WTC11 (cell line): ENCODE data around the gene COL18A1. TPM values are rescaled to one million over a fixed set of nuclear protein-coding genes. Genes with fewer than 3 reads are reported as not detected.

Source experiments
- ATAC-seq: fragments of 200-7000 bp; cut with Tn5 transposase; 2 replicates; pipeline ENCODE4 v1.10.0; 2021; ENCODE audit warnings: mild to moderate bottlenecking, moderate library complexity
- CTCF ChIA-PET: fragments of 300-600 bp; sonication (Branson Sonifier 250); formaldehyde crosslinking; loops from one replicate; lab custom pipeline; 2021; ENCODE audit warnings: antibody characterized with exemption; lab: Charles Lee
- POLR2A ChIA-PET: fragments of 350-600 bp; sonication (Branson Sonifier 250); formaldehyde crosslinking; loops from one replicate; lab custom pipeline; 2021; ENCODE audit warnings: antibody characterized with exemption; lab: Charles Lee
- DNase-seq: peaks from one replicate; pipeline ENCODE4 v3.0.0; 2021; ENCODE audit warnings: low spot score
- H3K27ac Mint-ChIP-seq: 2 replicates; pipeline ENCODE4 v1.8.0; 2021; ENCODE audit warnings: mixed read lengths
- H3K27me3 Mint-ChIP-seq: 2 replicates; pipeline ENCODE4 v1.8.0; 2021; ENCODE audit warnings: low read depth, mild to moderate bottlenecking, moderate library complexity, mixed read lengths
- H3K36me3 Mint-ChIP-seq: 2 replicates; pipeline ENCODE4 v1.8.0; 2021; ENCODE audit warnings: mixed read lengths
- H3K4me1 Mint-ChIP-seq: 2 replicates; pipeline ENCODE4 v1.8.0; 2022; ENCODE audit warnings: mixed read lengths
- H3K4me3 Mint-ChIP-seq: 2 replicates; pipeline ENCODE4 v1.8.0; 2021; ENCODE audit warnings: mild to moderate bottlenecking, moderate library complexity, mixed read lengths
- H3K9me3 Mint-ChIP-seq: 2 replicates; pipeline ENCODE4 v1.8.0; 2021; ENCODE audit warnings: mixed read lengths
- ATF1 ChIP-seq: sonication (generic); formaldehyde crosslinking; IDR thresholded peaks from 2 replicates; pipeline ENCODE4 v1.8.1; 2023; ENCODE audit warnings: mild to moderate bottlenecking, moderate library complexity, missing genetic modification reagents
- EMX1 ChIP-seq: fragments of 250-450 bp; sonication (Bioruptor Pico); IDR thresholded peaks from 2 replicates; pipeline ENCODE4 v1.8.0; 2021; ENCODE audit warnings: mild to moderate bottlenecking
- FOXP1 ChIP-seq: sonication (generic); formaldehyde crosslinking; IDR thresholded peaks from 2 replicates; pipeline ENCODE4 v1.8.0; 2022; ENCODE audit warnings: missing genetic modification reagents, mild to moderate bottlenecking, moderate library complexity, borderline replicate concordance
- GTF2I ChIP-seq: fragments of 250-450 bp; sonication (Bioruptor Pico); conservative IDR thresholded peaks from 2 replicates; pipeline ENCODE4 v1.4.0; 2021; ENCODE audit warnings: mild to moderate bottlenecking
- HMGA2 ChIP-seq: fragments of 250-450 bp; sonication (Bioruptor Pico); IDR thresholded peaks from 2 replicates; pipeline ENCODE4 v1.4.0; 2021; ENCODE audit warnings: mild to moderate bottlenecking, moderate library complexity
- NFE2L1 ChIP-seq: sonication (generic); formaldehyde crosslinking; IDR thresholded peaks from 2 replicates; pipeline ENCODE4 v1.8.1; 2023; ENCODE audit warnings: missing genetic modification reagents
- NFYB ChIP-seq: sonication (generic); formaldehyde crosslinking; conservative IDR thresholded peaks from 2 replicates; pipeline ENCODE4 v1.8.0; 2022; ENCODE audit warnings: low read depth, missing genetic modification reagents
- NR1H2 ChIP-seq: sonication (generic); formaldehyde crosslinking; IDR thresholded peaks from 2 replicates; pipeline ENCODE4 v1.9.0; 2021; ENCODE audit warnings: mild to moderate bottlenecking, moderate library complexity, missing genetic modification reagents
- OVOL2 ChIP-seq: fragments of 250-450 bp; sonication (Bioruptor Pico); IDR thresholded peaks from 2 replicates; pipeline ENCODE4 v1.9.0; 2021; ENCODE audit warnings: mild to moderate bottlenecking, borderline replicate concordance
- SMAD4 ChIP-seq: sonication (generic); formaldehyde crosslinking; IDR thresholded peaks from 2 replicates; pipeline ENCODE4 v1.8.0; 2022; ENCODE audit warnings: mild to moderate bottlenecking, missing genetic modification reagents
- SP1 ChIP-seq: sonication (generic); formaldehyde crosslinking; conservative IDR thresholded peaks from 2 replicates; pipeline ENCODE4 v1.8.1; 2022; ENCODE audit warnings: missing genetic modification reagents
- USF2 ChIP-seq: sonication (generic); formaldehyde crosslinking; IDR thresholded peaks from 2 replicates; pipeline ENCODE4 v1.8.1; 2023; ENCODE audit warnings: mild to moderate bottlenecking, missing genetic modification reagents, moderate library complexity
- ZBTB21 ChIP-seq: sonication (generic); formaldehyde crosslinking; IDR thresholded peaks from 2 replicates; pipeline ENCODE4 v1.8.1; 2023; ENCODE audit warnings: mild to moderate bottlenecking, missing genetic modification reagents, borderline replicate concordance
- ZBTB43 ChIP-seq: sonication (generic); formaldehyde crosslinking; IDR thresholded peaks from 2 replicates; pipeline ENCODE4 v1.8.1; 2023; ENCODE audit warnings: mild to moderate bottlenecking, missing genetic modification reagents
- ZNF121 ChIP-seq: sonication (generic); formaldehyde crosslinking; IDR thresholded peaks from 2 replicates; pipeline ENCODE4 v1.8.0; 2023; ENCODE audit warnings: missing genetic modification reagents
- ZNF512 ChIP-seq: sonication (generic); formaldehyde crosslinking; IDR thresholded peaks from 2 replicates; pipeline ENCODE4 v1.8.1; 2022; ENCODE audit warnings: missing genetic modification reagents, borderline replicate concordance
- ZSCAN18 ChIP-seq: fragments of 250-450 bp; sonication (Bioruptor Pico); IDR thresholded peaks from 2 replicates; pipeline ENCODE4 v2.1.2; 2022; ENCODE audit warnings: mild to moderate bottlenecking, moderate library complexity
- total RNA-seq: library from RNA; stranded (reverse); gene quantifications from 3 replicates; pipeline ENCODE4 v1.2.3, GENCODE V29; 2021
- TF ChIP-seq, protein P1 (sequence below): sonication (generic); formaldehyde crosslinking; IDR thresholded peaks from 2 replicates; pipeline ENCODE4 v1.8.1; 2023; ENCODE audit warnings: mild to moderate bottlenecking, missing genetic modification reagents
- TF ChIP-seq, protein P2 (sequence below): sonication (generic); formaldehyde crosslinking; conservative IDR thresholded peaks from 2 replicates; pipeline ENCODE4 v1.8.1; 2022; ENCODE audit warnings: mild to moderate bottlenecking, missing genetic modification reagents
- TF ChIP-seq, protein P3 (sequence below): sonication (generic); formaldehyde crosslinking; IDR thresholded peaks from 2 replicates; pipeline ENCODE4 v1.8.0; 2022; ENCODE audit warnings: mild to moderate bottlenecking, missing genetic modification reagents

COL18A1 gene
- total RNA-seq, 1 experiment from 2014 or later = 231 TPM

DNA sequence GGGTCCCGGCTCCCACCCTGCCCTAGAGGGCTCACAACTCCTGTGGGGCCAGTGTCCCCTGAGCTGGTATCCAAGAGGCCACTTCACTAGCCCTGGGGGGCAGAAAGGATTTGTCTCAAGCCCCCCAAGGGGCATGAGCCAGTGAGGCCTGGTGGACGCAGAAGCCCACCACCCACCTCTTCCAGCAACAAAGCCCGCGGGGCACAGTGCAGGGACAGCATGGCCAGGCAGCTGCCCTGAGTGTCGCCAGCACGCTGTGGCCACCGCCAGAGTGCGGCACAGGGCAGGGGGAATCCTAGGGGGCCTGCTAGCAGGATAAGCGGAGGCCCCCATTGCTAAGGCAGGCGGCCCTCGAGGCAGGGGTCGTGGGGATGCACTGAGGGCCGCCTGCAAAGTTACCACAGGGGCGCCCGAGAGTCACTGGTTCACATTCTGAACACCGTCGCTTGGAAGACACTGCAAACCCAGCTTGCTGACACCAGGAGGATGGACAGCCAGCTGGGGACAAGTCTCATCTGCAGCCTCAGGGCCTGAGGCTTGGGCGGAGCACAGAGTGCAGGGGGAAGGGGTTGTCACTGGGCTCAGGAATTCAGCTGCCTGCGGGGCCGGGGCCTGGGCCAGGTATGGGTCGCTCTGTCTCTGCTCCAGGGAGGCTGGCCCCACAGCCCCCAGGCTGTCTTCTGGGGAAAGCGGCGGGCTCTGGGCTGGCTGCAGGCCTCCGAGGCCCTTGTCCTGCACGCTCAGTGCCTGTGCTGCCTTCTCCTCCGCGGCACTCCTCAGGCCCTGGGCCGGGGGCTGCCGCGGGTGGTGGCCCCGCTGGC is 110.5 kb downstream of the COL18A1 start:
- Mint-ChIP-seq H3K9me3 (peaks cover 28% of the 10 kb centered on the region), H3K4me3 (no peak overlapping the region), H3K27me3 (peaks cover 25% of the 10 kb centered on the region), H3K36me3 (peaks cover 37% of the 10 kb centered on the region), H3K27ac (no peak overlapping the region), H3K4me1 (no peaks in the 10 kb centered on the region)
- TF ChIP-seq ZSCAN18 (CRISPR knock-in tag) (no peak), ZBTB21 (no peak)
- TF ChIP-seq, protein P1, sequence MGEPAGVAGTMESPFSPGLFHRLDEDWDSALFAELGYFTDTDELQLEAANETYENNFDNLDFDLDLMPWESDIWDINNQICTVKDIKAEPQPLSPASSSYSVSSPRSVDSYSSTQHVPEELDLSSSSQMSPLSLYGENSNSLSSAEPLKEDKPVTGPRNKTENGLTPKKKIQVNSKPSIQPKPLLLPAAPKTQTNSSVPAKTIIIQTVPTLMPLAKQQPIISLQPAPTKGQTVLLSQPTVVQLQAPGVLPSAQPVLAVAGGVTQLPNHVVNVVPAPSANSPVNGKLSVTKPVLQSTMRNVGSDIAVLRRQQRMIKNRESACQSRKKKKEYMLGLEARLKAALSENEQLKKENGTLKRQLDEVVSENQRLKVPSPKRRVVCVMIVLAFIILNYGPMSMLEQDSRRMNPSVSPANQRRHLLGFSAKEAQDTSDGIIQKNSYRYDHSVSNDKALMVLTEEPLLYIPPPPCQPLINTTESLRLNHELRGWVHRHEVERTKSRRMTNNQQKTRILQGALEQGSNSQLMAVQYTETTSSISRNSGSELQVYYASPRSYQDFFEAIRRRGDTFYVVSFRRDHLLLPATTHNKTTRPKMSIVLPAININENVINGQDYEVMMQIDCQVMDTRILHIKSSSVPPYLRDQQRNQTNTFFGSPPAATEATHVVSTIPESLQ (CRISPR knock-in tag) = no peak
- DNase-seq (no peak), ATAC-seq (peak; percentile 27)
- CTCF ChIA-PET = interaction anchor here (0.9 to 1.3 kb wide), 3 partner anchors 226 to 388 kb away, joined by 3 read pairs; no protein-coding TSS in a partner anchor
- POLR2A ChIA-PET = no interaction called here

- H3K9me3 Mint-ChIP-seq = peaks cover 35% of the 10 kb centered on the region
- POLR2A ChIA-PET = no interaction called here
- H3K4me1 Mint-ChIP-seq = no peaks in the 10 kb centered on the region
- CTCF ChIA-PET = interaction anchor here (0.9 to 1.3 kb wide), 5 partner anchors 207 to 388 kb away, joined by 3 to 4 read pairs (median 3); no protein-coding TSS in a partner anchor
- ATAC-seq (no peak), DNase-seq (no peak)
- H3K27ac Mint-ChIP-seq = no peak overlapping the region
- peaks cover 43% of the 10 kb centered on the region for H3K36me3 Mint-ChIP-seq
- H3K4me3 Mint-ChIP-seq = no peak overlapping the region
- TF ChIP-seq OVOL2 (CRISPR knock-in tag) (no peak), ZNF121 (CRISPR knock-in tag) (no peak), NFYB (CRISPR knock-in tag) (no peak), NR1H2 (no peak), FOXP1 (CRISPR knock-in tag) (no peak), SMAD4 (no peak), NFE2L1 (CRISPR knock-in tag) (no peak), USF2 (CRISPR knock-in tag) (no peak), HMGA2 (no peak), ZBTB43 (CRISPR knock-in tag) (no peak), EMX1 (CRISPR knock-in tag) (no peak), ATF1 (CRISPR knock-in tag) (no peak), SP1 (CRISPR knock-in tag) (no peak), ZNF512 (CRISPR knock-in tag) (no peak), ZSCAN18 (CRISPR knock-in tag) (no peak), GTF2I (CRISPR knock-in tag) (no peak)
- TF ChIP-seq, protein P2, sequence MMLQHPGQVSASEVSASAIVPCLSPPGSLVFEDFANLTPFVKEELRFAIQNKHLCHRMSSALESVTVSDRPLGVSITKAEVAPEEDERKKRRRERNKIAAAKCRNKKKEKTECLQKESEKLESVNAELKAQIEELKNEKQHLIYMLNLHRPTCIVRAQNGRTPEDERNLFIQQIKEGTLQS (CRISPR knock-in tag) = no peak
- TF ChIP-seq, protein P3, sequence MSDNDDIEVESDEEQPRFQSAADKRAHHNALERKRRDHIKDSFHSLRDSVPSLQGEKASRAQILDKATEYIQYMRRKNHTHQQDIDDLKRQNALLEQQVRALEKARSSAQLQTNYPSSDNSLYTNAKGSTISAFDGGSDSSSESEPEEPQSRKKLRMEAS (CRISPR knock-in tag) = no peak
- H3K27me3 Mint-ChIP-seq = peaks cover 31% of the 10 kb centered on the region
Observed at GRCh38 chr21:45516071-45516670, 111.2 kb downstream of the COL18A1 start.
